ENCODE measurements around the gene GNPAT. TPM values are rescaled to one million over a fixed set of nuclear protein-coding genes. Genes with fewer than 3 reads are reported as not detected.
A peak's percentile ranks its signal among the peaks of the same experiment; 100 is the strongest.

The GNPAT gene
- total RNA-seq, 1 donor from 2014 or later, result 36.7 TPM

- Histone ChIP-seq H3K27ac (no peak overlapping the region), H3K27me3 (ENCODE audit: low read depth) (no peaks in the 10 kb centered on the region), H3K9me3 (no peaks in the 10 kb centered on the region), H3K4me1 (no peaks in the 10 kb centered on the region), H3K4me3 (no peak overlapping the region), H3K36me3 (no peaks in the 10 kb centered on the region)
- intact Hi-C loops (cut with DNase I), result no loop called here
- TF ChIP-seq CTCF (IDR thresholded peaks at IDR 0.05), result no peak
- ATAC-seq, result no peak
- no peak for DNase-seq
Observed at GRCh38 chr1:231311720-231312431, 70.9 kb downstream of the GNPAT start.

GRCh38 chr1:231312432-231312788 is 71.4 kb downstream of the GNPAT start:
- no peak for TF ChIP-seq CTCF (IDR thresholded peaks at IDR 0.05)
- DNase-seq (no peak), ATAC-seq (no peak)
- no peak overlapping the region for H3K4me3 ChIP-seq
- no peak overlapping the region for H3K27ac ChIP-seq
- no peaks in the 10 kb centered on the region for H3K9me3 ChIP-seq
- no peaks in the 10 kb centered on the region for H3K27me3 ChIP-seq (ENCODE audit: low read depth)
- no peaks in the 10 kb centered on the region for H3K4me1 ChIP-seq
- no peaks in the 10 kb centered on the region for H3K36me3 ChIP-seq
- intact Hi-C loops (cut with DNase I), result no loop called here

DNA sequence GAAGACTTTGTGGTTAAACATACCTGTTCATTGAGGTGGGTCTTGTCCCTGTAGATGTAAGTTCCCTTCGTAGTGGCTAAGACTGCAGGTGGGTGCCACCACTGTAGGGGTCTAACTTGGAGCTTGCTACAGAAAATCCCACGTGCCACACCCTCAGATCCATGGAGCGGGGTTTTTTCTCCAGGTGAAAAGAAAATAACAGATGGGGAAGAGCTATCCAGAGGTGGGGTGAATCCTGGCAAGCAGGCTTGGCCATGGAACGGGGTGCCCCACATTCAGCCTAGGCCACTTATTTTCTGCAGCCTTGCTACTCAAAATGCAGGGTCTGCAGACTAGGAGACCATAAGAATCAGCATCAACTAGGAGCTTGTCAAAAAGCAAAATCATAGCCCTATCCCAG is 72.6 kb downstream of the GNPAT start:
- H3K4me1 ChIP-seq, result no peaks in the 10 kb centered on the region
- intact Hi-C loops (cut with DNase I), result no loop called here
- no peaks in the 10 kb centered on the region for H3K36me3 ChIP-seq
- no peaks in the 10 kb centered on the region for H3K27me3 ChIP-seq (ENCODE audit: low read depth)
- H3K9me3 ChIP-seq, result no peaks in the 10 kb centered on the region
- no peak overlapping the region for H3K4me3 ChIP-seq
- no peak for TF ChIP-seq CTCF (IDR thresholded peaks at IDR 0.05)
- ATAC-seq (no peak), DNase-seq (no peak)
- H3K27ac ChIP-seq, result no peak overlapping the region

GRCh38 chr1:231315887-231316286 is 74.9 kb downstream of the GNPAT start:
- H3K27ac ChIP-seq, result no peak overlapping the region
- H3K4me3 ChIP-seq, result no peak overlapping the region
- no peaks in the 10 kb centered on the region for H3K9me3 ChIP-seq
- H3K4me1 ChIP-seq, result no peaks in the 10 kb centered on the region
- H3K27me3 ChIP-seq (ENCODE audit: low read depth), result no peaks in the 10 kb centered on the region
- no peaks in the 10 kb centered on the region for H3K36me3 ChIP-seq
- TF ChIP-seq CTCF (IDR thresholded peaks at IDR 0.05), result peak; percentile 53
- ATAC-seq, result peak; percentile 56 to 77
- intact Hi-C loops (cut with DNase I), result no loop called here
- DNase-seq, result peak; percentile 56

- Histone ChIP-seq H3K27ac (no peak overlapping the region), H3K27me3 (ENCODE audit: low read depth) (no peaks in the 10 kb centered on the region), H3K36me3 (no peaks in the 10 kb centered on the region), H3K9me3 (no peaks in the 10 kb centered on the region), H3K4me3 (no peak overlapping the region), H3K4me1 (no peaks in the 10 kb centered on the region)
- intact Hi-C loops (cut with DNase I), result no loop called here
- ATAC-seq (no peak), DNase-seq (no peak)
- no peak for TF ChIP-seq CTCF (IDR thresholded peaks at IDR 0.05)
Observed at GRCh38 chr1:231317306-231318014, 76.4 kb downstream of the GNPAT start.
